ENCODE measurements around the gene ZNHIT2.
A peak's percentile ranks its signal among the peaks of the same experiment; 100 is the strongest.
"Not testable (repeated sequence)": the region's sequence is repeated elsewhere in the genome, so short reads cannot be mapped to it uniquely, and the experiment has no call there.

ZNHIT2 gene

DNA sequence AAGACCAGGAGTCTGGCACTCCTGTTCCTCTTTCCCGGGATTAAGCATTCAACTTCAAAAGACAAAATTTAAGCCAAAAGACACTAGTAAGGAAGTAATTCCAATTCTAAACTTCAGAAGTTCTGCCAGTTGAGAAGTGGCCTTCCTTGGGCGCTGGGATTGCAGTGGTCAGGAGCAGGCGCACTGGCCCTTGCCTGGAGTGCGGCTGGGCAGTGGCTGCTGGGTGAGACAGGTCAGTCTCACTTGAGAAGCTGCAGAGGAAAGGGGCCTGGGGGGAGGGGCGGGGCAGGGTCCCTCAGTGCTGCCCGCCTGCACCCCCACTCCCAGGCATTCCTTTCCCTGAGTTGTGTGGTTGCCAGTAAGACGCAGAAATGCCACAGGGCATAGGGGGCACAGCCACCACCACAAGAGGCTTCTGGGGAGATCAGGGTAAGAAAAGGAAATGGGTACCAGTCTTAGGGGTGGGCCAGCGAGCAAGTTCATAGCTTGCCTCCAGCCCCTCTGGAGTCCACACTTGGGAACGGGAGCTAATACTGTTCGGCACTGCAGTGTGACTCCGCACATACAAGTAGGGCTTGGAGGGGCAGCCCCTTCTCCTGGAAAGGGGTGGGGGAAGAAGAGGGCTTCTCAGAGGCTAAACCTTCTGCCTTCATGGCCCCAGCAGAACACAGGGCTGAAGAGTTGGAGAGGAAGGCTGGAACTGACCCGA is 10.1 kb upstream of the ZNHIT2 start:
- H3K36me3 ChIP-seq (ENCODE audit: insufficient read depth, low read length): peaks cover 84% of the 10 kb centered on the region
- no peaks in the 10 kb centered on the region for H3K4me1 ChIP-seq (ENCODE audit: insufficient read depth, low read length)
- no peaks in the 10 kb centered on the region for H3K9me3 ChIP-seq (ENCODE audit: insufficient read depth, low read depth, low read length)
- no peak overlapping the region for H3K9ac ChIP-seq (ENCODE audit: low read depth, low read length)
- H3K27me3 ChIP-seq (ENCODE audit: insufficient read depth, low read length): no peaks in the 10 kb centered on the region
- H3K4me3 ChIP-seq (ENCODE audit: low read length): no peak overlapping the region
- WGBS: 95% methylated on average over 12 of the region's 12 CpGs
- H3K27ac ChIP-seq (ENCODE audit: low read depth, low read length): no peak overlapping the region

DNA sequence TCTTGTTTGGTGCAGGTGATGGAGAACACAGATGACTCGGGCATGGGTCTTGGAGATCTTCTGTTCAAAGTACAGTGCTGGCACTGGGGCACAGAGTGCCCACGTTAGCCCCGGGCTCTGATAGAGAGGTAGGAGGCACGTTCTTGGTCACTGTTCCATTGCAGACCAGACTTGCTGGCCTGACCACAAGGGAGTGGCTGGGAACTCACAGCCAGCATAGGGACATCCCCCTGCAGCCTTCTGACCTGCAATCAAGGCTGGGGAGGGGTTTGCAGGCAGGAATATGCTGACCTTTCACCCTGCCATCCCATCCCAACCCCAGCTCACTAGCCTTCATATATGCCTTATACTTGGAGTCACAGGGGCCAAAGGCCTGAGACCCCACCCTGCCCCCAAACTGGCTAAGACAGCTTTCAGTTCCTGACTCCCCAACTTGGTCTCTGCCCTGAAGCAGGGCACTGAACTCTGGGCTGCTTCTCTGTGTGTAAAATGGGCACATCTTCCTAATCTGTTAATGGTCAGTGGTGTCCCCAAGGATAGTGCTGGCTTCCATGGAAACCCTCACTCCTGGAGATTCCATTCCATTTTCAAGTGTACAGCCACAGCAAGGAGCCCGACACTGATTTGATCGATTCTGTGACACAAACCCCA is 9.2 kb upstream of the ZNHIT2 start:
- Histone ChIP-seq H3K4me1 (ENCODE audit: insufficient read depth, low read length) (no peaks in the 10 kb centered on the region), H3K9me3 (ENCODE audit: insufficient read depth, low read depth, low read length) (no peaks in the 10 kb centered on the region), H3K4me3 (ENCODE audit: low read length) (no peak overlapping the region), H3K27me3 (ENCODE audit: insufficient read depth, low read length) (no peaks in the 10 kb centered on the region), H3K27ac (ENCODE audit: low read depth, low read length) (no peak overlapping the region), H3K36me3 (ENCODE audit: insufficient read depth, low read length) (peaks cover 75% of the 10 kb centered on the region), H3K9ac (ENCODE audit: low read depth, low read length) (no peak overlapping the region)
- WGBS: 97% methylated on average over 6 of the region's 6 CpGs

DNA sequence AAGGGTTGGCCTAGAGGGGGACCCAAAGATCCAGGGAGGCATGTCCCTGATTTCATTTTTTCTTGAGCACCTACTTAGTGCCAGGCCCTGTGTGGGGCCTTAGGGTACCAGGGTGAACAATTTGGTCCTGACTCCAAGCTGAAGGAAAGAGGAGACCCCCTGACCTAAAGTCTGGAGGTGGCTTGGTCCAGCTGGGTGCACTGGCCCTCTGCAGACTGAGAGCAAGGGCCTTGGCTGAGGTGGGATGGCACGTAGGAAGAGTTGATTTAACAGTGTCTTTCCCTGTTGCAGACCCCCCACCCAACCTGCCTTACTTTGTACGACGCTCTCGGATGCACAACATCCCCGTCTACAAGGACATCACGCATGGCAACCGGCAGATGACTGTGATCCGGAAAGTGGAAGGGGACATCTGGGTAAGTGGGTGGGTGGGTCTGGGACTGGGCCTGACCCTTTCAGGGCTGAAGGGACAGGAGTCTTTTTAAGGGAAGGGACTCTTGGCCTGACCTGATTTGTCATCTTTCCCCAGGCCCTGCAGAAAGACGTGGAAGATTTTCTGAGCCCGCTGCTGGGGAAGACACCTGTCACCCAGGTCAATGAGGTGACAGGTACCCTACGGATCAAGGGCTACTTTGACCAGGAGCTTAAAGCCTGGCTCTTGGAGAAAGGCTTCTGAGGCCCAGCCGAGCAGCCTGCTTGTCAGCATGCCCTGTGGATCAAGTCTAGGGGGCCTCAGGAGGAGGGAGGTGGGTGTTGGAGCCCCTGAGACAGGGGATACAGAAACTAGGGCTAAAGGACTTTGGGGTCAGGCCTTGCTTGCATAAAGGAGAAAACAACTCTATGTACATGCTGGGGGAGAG is 7.9 kb upstream of the ZNHIT2 start:
- peaks cover 73% of the 10 kb centered on the region for H3K36me3 ChIP-seq (ENCODE audit: insufficient read depth, low read length)
- H3K4me1 ChIP-seq (ENCODE audit: insufficient read depth, low read length): peaks cover 7% of the 10 kb centered on the region
- no peaks in the 10 kb centered on the region for H3K9me3 ChIP-seq (ENCODE audit: insufficient read depth, low read depth, low read length)
- H3K4me3 ChIP-seq (ENCODE audit: low read length): no peak overlapping the region
- no peaks in the 10 kb centered on the region for H3K27me3 ChIP-seq (ENCODE audit: insufficient read depth, low read length)
- 94% methylated on average over 12 of the region's 12 CpGs for WGBS
- no peak overlapping the region for H3K27ac ChIP-seq (ENCODE audit: low read depth, low read length)
- H3K9ac ChIP-seq (ENCODE audit: low read depth, low read length): no peak overlapping the region

DNA sequence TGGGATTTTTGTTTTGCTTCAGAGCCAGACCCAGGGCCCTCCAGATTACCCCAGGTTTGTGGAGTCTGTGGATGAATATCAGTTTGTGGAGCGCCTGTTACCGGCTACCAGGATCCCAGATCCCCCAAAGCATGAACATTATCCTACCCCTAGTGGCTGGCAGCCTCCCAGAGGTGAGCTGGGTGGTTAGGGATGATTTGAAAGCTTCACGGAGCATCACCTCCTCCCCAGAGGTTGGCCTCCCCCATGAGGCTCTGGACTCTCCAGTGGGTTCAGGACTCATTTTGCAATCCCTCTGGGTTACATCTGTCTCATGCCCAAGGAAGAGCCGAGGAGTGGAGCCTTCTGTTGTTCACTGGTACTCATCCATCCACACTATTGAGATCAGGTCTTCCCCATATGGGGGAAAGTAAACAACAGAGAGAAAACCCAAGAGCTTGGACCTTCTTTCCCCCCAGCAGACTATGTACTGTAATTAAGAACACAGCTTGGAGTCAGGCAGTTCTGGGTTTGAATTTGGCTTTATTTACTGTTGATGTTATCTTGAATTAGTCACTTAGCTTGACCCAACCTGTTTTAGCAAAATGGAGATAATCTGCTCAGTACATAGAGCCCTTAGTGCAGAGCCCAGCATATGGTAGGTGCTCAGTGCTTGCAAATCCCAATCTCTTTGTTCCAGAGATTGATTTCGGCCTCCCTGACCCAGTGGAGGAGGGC is 7.1 kb upstream of the ZNHIT2 start:
- H3K27ac ChIP-seq (ENCODE audit: low read depth, low read length): no peak overlapping the region
- H3K4me1 ChIP-seq (ENCODE audit: insufficient read depth, low read length): peaks cover 7% of the 10 kb centered on the region
- no peaks in the 10 kb centered on the region for H3K27me3 ChIP-seq (ENCODE audit: insufficient read depth, low read length)
- no peak overlapping the region for H3K9ac ChIP-seq (ENCODE audit: low read depth, low read length)
- peaks cover 73% of the 10 kb centered on the region for H3K36me3 ChIP-seq (ENCODE audit: insufficient read depth, low read length)
- WGBS: 96% methylated on average over 5 of the region's 5 CpGs
- no peaks in the 10 kb centered on the region for H3K9me3 ChIP-seq (ENCODE audit: insufficient read depth, low read depth, low read length)
- no peak overlapping the region for H3K4me3 ChIP-seq (ENCODE audit: low read length)

DNA sequence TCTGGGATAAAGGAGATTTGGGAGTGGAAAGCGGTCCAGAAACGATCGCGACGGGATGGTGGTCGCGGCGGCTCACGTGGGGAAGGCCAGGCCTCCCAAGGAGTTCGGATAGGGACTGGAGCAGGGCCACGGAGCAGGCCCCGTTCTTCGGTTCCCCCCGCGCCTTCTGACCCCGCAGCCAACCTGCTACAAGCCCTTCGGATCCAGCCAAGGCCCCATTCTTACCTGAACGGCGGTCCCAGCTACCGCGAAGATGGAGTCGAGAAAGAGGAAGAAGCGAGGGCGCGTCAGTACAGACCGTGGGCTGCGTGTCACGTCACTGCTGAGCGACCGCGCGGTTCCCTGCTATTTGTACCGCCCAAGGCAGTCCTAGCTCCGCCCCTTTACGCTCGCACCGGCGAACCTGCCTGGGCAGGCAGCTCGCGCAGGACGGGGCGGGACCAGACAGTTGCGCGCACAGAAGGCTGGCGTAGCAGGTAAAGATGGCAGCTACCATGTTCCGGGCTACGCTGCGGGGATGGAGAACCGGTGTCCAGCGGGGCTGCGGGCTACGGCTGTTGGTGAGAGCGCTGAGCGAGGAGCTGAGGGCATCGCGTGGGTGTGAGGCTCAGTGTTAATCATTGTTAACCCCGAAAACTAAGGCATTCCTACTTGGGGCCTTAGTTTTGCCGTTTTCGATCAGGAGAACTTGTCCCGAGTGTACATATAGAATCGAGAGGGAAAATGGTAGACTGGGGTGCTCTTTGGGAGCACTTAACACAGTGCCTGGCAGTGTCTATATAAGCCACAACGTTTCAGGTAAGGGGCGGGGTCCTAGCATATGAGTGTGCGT is 4.6 kb upstream of the ZNHIT2 start, which contains the start of the genes FAU and MRPL49:
Gene FAU (minus strand): TSS at position 270 of the 832 bp plus-strand sequence. CDS start 321 bp downstream, outside the sequence.
Gene MRPL49 (plus strand): TSS at position 457 of the 832 bp plus-strand sequence. CDS start 26 bp downstream, at position 483.
- H3K36me3 ChIP-seq (ENCODE audit: insufficient read depth, low read length): peaks cover 63% of the 10 kb centered on the region
- H3K4me1 ChIP-seq (ENCODE audit: insufficient read depth, low read length): peaks cover 7% of the 10 kb centered on the region
- WGBS: under 1% methylated on average over 64 of the region's 64 CpGs

DNA sequence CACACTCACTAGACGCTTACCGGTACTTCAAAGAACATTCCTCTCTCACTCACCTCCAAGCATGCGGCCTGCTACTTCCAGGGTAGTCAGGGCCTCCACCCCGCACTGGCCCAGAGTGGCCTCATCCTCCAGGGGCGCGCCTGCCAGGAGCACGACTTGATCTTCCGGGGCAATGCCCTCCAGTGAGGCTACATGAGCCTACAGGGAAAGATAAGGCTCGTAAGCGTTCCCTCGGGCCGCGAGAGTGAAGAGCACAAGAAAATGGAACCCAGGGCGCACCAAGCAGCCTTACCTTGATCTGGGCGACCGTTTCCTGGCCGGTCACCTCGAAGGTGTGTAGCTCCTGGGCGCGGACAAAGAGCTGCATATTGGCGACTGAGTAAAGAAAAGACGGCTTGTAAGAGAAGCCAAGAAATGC is 4.0 kb upstream of the ZNHIT2 start:
- 3% methylated on average over 22 of the region's 22 CpGs for WGBS
- H3K9me3 ChIP-seq (ENCODE audit: insufficient read depth, low read depth, low read length): no peaks in the 10 kb centered on the region
- H3K9ac ChIP-seq (ENCODE audit: low read depth, low read length): peak overlapping the region; percentile 96
- peak overlapping the region; percentile 74 for H3K27ac ChIP-seq (ENCODE audit: low read depth, low read length)
- H3K36me3 ChIP-seq (ENCODE audit: insufficient read depth, low read length): peaks cover 56% of the 10 kb centered on the region
- H3K27me3 ChIP-seq (ENCODE audit: insufficient read depth, low read length): no peaks in the 10 kb centered on the region
- peaks cover 7% of the 10 kb centered on the region for H3K4me1 ChIP-seq (ENCODE audit: insufficient read depth, low read length)
- peak overlapping the region; percentile 90 for H3K4me3 ChIP-seq (ENCODE audit: low read length)

More for the DNA sequence above, 4.6 kb upstream of the ZNHIT2 start, which contains the start of the genes FAU and MRPL49:
- H3K27me3 ChIP-seq (ENCODE audit: insufficient read depth, low read length): no peaks in the 10 kb centered on the region
- peak within 1 kb of the TSS; percentile 96 for H3K9ac ChIP-seq (ENCODE audit: low read depth, low read length)
- H3K27ac ChIP-seq (ENCODE audit: low read depth, low read length): peak within 1 kb of the TSS; percentile 76
- H3K9me3 ChIP-seq (ENCODE audit: insufficient read depth, low read depth, low read length): no peaks in the 10 kb centered on the region
- H3K4me3 ChIP-seq (ENCODE audit: low read length): peak within 1 kb of the TSS; percentile 90

DNA sequence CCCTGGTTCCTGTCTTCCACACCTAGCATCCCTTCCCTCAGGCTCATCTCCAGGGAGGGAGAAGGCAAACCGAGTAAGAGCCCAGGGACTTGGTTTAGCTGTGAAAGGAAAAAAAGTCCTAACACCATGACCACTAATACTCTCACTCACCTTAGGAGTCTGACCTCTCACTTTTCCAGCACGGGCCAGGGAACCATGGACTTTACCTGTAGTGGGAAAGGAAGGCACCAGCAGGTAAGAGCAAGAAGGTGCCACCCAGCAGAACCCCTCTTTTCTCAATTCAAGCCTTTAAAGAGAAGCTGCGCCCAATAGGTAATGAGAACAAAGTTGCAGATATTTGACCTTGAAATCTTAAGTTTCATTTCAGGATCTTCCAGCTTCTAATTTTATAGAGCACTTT is 3.3 kb upstream of the ZNHIT2 start:
- Histone ChIP-seq H3K36me3 (ENCODE audit: insufficient read depth, low read length) (peaks cover 55% of the 10 kb centered on the region), H3K27me3 (ENCODE audit: insufficient read depth, low read length) (no peaks in the 10 kb centered on the region), H3K4me1 (ENCODE audit: insufficient read depth, low read length) (peaks cover 7% of the 10 kb centered on the region), H3K9me3 (ENCODE audit: insufficient read depth, low read depth, low read length) (no peaks in the 10 kb centered on the region), H3K27ac (ENCODE audit: low read depth, low read length) (peak overlapping the region; percentile 74), H3K4me3 (ENCODE audit: low read length) (peak overlapping the region; percentile 90), H3K9ac (ENCODE audit: low read depth, low read length) (peak overlapping the region; percentile 96; the same call in 1 of the 2 replicates)
- WGBS: 100% methylated on average over 2 of the region's 3 CpGs

DNA sequence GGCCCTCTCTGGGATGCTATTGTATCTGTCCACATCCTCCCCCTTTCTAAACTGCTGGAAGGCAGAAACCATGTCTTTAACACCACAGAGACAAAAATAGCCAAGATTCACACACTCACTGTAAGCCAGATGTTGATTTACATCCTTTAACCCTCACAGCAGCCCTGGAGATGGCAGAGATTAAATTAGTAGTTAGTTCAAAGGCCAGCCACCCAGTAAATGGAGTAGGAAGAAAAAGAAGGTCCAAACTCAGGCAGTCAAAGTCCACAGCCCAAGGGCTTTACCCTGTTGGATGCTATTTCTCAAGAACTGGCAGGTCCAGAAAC is 2.1 kb upstream of the ZNHIT2 start:
- Histone ChIP-seq H3K9ac (ENCODE audit: low read depth, low read length) (no peak overlapping the region), H3K36me3 (ENCODE audit: insufficient read depth, low read length) (peaks cover 54% of the 10 kb centered on the region), H3K27me3 (ENCODE audit: insufficient read depth, low read length) (no peaks in the 10 kb centered on the region), H3K27ac (ENCODE audit: low read depth, low read length) (no peak overlapping the region), H3K4me3 (ENCODE audit: low read length) (no peak overlapping the region), H3K4me1 (ENCODE audit: insufficient read depth, low read length) (peaks cover 7% of the 10 kb centered on the region), H3K9me3 (ENCODE audit: insufficient read depth, low read depth, low read length) (no peaks in the 10 kb centered on the region)

DNA sequence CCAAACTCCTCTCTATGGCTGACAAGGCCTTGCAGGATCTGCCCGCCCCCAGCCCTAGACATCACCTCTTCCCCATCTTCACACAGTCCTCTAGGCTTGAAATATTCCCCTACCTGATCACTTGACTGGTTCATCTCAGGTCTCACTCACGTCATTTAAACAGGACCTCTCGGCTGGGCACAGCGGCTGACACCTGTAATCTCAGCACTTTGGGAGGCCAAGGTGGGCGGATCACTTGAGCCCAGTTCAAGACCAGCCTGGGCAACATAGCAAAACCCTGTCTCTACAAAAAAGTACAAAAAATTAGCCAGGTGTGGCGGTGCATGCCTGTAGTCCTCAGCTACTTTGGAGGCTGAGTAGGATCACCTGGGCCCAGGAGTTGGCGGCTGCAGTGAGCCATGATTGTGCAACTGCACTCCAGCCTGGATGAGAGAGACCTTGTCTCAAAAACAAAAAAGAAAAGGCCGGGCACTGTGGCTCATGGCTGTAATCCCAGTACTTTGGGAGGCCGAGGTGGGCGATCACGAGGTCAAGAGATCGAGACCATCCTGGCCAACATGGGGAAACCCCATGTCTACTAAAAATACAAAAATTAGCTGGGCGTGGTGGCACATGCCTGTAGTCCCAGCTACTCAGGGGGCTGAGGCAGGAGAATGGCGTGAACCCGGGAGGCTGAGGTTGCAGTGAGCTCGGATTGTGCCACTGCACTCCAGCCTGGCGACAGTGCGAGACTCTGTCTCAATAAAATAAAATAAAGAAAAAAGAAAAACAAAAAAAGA is 1.6 kb upstream of the ZNHIT2 start:
- not testable (repeated sequence) for H3K27me3 ChIP-seq (ENCODE audit: insufficient read depth, low read length); H3K4me3 ChIP-seq (ENCODE audit: low read length); H3K9ac ChIP-seq (ENCODE audit: low read depth, low read length); H3K4me1 ChIP-seq (ENCODE audit: insufficient read depth, low read length); H3K9me3 ChIP-seq (ENCODE audit: insufficient read depth, low read depth, low read length); H3K27ac ChIP-seq (ENCODE audit: low read depth, low read length)
- WGBS: 95% methylated on average over 18 of the region's 18 CpGs
- H3K36me3 ChIP-seq (ENCODE audit: insufficient read depth, low read length): peaks cover 49% of the 10 kb centered on the region

Data from HUES64 (cell line).